ENCODE measurements around the gene C2orf92.

DNA sequence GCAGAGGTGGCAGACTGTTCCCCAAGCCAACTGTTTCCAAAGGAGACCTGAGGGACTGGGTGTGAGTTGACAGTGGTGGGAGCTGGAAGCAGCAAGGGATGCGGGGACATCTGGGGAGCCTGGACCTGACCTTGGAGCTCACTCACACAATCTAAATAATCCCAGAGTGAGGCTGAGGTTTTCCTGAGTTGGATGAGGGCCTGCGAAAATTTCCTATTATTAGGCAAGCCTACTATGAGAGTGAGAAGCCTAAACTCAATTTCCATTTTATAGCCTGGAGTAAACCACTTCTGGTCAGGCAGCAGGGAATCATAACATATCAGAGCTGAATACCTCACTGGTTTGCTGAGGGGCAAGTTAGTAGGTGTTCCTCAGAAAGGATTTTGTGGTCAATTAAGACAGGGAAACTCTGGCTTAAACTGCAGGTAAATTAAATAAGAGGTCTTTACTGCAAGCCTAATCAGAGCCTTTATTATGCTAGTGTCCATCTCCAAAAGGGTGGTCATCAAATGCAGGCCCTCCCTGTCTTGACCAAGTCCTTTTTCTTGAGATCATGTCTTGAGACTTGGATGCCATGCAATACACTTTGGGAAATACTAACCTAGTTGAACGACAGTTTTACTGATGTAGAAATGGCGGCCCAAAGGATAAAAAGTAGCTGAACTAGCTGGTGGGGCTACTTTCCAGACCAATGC is 25.3 kb upstream of the C2orf92 start:
- TF ChIP-seq POLR2AphosphoS5 (IDR thresholded peaks at IDR 0.05) (no peak), SMC3 (conservative IDR thresholded peaks at IDR 0.05; ENCODE audit: poor library complexity) (no peak)
- TF ChIP-seq, protein P1, sequence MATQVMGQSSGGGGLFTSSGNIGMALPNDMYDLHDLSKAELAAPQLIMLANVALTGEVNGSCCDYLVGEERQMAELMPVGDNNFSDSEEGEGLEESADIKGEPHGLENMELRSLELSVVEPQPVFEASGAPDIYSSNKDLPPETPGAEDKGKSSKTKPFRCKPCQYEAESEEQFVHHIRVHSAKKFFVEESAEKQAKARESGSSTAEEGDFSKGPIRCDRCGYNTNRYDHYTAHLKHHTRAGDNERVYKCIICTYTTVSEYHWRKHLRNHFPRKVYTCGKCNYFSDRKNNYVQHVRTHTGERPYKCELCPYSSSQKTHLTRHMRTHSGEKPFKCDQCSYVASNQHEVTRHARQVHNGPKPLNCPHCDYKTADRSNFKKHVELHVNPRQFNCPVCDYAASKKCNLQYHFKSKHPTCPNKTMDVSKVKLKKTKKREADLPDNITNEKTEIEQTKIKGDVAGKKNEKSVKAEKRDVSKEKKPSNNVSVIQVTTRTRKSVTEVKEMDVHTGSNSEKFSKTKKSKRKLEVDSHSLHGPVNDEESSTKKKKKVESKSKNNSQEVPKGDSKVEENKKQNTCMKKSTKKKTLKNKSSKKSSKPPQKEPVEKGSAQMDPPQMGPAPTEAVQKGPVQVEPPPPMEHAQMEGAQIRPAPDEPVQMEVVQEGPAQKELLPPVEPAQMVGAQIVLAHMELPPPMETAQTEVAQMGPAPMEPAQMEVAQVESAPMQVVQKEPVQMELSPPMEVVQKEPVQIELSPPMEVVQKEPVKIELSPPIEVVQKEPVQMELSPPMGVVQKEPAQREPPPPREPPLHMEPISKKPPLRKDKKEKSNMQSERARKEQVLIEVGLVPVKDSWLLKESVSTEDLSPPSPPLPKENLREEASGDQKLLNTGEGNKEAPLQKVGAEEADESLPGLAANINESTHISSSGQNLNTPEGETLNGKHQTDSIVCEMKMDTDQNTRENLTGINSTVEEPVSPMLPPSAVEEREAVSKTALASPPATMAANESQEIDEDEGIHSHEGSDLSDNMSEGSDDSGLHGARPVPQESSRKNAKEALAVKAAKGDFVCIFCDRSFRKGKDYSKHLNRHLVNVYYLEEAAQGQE (IDR thresholded peaks at IDR 0.05; ENCODE audit: borderline replicate concordance), result no peak
- TF ChIP-seq, protein P2, sequence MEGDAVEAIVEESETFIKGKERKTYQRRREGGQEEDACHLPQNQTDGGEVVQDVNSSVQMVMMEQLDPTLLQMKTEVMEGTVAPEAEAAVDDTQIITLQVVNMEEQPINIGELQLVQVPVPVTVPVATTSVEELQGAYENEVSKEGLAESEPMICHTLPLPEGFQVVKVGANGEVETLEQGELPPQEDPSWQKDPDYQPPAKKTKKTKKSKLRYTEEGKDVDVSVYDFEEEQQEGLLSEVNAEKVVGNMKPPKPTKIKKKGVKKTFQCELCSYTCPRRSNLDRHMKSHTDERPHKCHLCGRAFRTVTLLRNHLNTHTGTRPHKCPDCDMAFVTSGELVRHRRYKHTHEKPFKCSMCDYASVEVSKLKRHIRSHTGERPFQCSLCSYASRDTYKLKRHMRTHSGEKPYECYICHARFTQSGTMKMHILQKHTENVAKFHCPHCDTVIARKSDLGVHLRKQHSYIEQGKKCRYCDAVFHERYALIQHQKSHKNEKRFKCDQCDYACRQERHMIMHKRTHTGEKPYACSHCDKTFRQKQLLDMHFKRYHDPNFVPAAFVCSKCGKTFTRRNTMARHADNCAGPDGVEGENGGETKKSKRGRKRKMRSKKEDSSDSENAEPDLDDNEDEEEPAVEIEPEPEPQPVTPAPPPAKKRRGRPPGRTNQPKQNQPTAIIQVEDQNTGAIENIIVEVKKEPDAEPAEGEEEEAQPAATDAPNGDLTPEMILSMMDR (IDR thresholded peaks at IDR 0.05; ENCODE audit: poor library complexity, severe bottlenecking), result no peak
